UCSD-AML1 (cell line): ENCODE measurements around the gene ITGA6.

Experiments
- DNase-seq: peaks from one replicate; lab custom pipeline; 2025; ENCODE audit not compliant: unreplicated experiment; lab: John Stamatoyannopoulos, UW

The ITGA6 gene

GRCh38 chr2:172464400-172465129 is 37.2 kb downstream of the ITGA6 start:
- DNase-seq: no peak

DNA sequence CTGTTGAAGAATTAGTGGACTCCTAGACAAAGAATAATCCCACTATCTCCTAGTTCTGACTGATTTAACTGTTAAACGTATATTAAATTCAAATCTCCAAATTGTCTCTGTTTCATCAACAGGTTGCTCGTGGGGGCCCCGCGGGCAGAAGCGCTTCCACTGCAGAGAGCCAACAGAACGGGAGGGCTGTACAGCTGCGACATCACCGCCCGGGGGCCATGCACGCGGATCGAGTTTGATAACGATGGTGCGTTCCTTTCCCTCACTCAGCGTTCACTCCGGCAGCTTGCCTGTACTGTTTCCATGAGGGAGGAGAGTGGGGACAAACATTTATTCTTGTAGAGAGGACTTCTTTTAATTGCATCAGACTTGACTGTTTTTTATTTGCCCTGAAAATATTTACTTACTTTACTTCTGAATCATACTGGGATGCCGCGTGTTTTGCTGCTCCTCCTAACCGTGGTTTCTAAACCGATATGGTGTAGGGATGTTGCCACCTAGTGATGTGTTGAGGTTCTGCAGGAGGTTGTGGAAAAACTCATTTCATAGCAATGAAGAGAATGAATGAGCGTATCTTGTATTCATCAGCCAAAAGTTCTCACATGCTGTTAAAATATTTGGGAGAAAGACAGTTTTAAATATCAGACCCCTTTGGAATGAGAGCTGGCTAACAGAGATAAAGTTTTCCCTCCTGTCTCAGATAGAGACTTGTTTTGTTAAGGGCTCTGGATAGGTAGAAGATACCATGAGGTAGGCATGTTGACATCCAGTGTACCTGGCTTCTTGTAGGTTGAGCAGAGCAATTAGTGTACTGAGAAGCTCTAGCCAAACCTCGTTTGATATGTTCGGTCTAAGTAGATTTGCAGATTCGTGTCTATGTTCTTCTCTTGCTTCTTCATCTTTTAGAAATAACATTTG is 38.3 kb downstream of the ITGA6 start:
- DNase-seq: peak; percentile 24

DNA sequence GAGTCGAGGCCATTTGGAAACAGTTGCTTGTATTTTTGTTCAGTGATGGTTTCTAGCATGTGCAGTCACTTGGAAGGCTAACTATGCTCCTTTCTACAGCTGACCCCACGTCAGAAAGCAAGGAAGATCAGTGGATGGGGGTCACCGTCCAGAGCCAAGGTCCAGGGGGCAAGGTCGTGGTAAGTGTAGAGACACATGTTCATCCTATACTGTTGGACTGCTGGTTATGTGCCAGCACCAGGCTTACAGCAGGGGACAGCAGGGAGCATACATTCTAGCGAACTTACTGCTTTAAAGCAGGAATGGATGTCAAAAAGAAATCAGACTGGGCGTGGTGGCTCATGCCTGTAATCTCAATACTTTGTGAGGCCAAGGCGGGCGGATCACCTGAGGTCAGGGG is 40.0 kb downstream of the ITGA6 start:
- DNase-seq: no peak

- no peak for DNase-seq
These were observed 43.9 kb downstream of the ITGA6 start for GRCh38 chr2:172470958-172471922.

DNA sequence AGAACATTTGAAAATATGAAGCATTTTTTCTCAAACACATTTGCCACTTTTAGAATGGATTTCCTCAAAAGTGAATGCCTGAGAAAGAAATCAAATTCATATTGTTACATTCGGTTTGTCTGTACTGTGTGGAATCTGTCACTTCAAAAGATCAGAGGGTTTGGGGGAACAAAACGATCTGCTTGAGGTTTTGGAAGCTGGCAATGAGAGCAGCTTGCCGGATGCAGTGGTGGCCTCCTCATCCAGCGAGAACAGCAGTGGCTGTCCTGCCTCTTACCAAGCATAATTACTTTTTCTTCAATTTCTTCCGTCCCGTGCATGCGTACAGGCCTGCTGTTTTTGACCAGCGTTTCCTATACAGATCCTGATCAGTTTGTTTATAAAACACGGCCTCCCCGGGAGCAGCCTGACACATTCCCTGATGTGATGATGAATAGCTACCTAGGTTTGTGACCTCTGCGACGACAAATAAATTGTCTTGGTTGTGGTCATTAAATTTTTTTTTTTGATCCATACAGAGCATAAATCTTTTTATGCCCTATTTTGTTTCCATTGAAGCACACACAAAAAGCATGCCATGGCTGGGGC is 45.2 kb downstream of the ITGA6 start:
- DNase-seq: no peak

DNA sequence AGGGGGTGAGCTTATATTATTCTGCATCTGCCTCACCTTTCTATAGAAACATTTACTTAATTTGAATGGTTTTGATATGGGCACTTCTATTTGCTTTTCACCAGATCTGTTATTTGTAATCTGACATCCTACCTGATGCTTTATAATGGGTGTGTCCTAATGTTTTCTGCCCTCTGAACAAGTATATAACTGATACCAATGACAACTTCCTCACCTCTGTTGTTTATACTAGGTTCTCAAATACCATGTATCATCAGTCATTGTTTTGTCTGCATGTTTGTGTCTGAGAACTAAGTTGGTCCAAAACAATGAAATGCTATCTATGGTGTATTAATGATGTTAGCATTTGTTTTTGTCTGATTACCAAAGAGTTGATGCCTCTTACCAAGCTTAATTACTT is 45.8 kb downstream of the ITGA6 start:
- no peak for DNase-seq

DNA sequence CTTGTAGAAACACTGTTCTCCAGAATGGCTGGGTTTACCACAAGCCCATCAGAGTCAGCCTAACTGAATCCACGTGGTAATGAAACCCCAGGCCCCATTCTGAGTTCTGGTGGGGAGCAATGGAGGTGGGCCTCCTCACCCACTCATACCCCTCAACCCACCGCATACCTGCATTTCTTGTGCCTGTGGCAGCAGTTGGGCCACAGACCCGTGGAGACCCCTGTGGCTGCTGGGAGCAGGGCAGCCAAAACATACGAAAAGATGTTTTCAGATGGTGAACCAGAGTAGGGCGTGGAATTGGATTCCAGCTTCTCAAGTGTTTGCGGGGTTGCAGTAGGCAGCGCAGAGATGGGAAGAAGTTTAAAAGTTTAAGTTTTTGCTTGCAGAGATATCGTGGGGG is 51.0 kb downstream of the ITGA6 start:
- DNase-seq: no peak

GRCh38 chr2:172480301-172481218 is 53.2 kb downstream of the ITGA6 start:
- DNase-seq: no peak

DNA sequence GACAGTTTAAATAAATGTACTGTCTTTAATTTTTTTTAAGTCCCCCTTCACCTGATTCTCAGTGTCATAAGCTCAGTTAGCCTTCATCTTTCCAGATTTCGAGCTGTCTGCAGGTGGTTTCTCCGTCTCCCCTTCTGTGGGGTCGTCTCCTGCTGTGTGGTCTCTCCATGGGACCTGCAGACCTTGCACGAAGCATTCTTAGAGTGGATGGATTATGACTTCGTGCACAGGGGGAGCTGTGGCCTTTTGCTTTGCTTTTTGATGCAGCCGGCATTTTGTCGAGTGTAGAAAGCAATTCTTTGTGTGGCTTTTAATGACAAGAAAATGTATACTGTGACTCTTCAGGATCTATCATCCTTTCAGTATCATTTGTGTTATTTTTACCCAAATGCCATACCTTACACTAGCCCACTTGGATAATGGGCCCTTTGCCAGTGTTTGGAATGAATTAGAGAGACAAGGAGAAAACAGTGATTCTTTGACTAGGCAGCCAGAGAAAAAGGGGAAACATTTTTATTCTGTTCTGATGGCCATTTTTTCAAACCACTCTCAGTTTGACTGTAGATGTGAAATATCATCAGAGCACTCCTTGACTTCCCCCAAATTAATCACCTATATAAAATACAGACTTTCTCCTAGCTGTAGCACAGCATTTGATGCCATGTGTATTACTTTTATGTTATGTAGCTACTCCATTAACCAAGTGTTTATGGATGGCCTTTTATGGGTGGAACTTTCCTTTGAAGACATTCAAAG is 54.3 kb downstream of the ITGA6 start:
- no peak for DNase-seq

GRCh38 chr2:172484253-172484652 is 56.9 kb downstream of the ITGA6 start:
- no peak for DNase-seq

DNA sequence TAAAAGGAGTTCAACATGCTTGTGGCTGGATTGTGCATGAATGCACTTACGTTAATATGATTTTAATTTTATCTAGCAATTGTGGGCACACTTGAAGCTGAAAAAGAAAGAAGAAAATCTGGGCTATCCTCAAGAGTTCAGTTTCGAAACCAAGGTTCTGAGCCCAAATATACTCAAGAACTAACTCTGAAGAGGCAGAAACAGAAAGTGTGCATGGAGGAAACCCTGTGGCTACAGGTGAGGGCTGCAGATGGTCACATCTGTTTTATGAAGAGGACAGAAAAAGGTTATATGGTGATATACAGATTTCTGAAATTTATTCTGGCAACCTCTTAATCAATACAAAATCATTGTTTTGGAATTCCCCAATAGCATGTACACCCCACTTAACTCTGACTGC is 57.3 kb downstream of the ITGA6 start:
- DNase-seq: no peak

DNA sequence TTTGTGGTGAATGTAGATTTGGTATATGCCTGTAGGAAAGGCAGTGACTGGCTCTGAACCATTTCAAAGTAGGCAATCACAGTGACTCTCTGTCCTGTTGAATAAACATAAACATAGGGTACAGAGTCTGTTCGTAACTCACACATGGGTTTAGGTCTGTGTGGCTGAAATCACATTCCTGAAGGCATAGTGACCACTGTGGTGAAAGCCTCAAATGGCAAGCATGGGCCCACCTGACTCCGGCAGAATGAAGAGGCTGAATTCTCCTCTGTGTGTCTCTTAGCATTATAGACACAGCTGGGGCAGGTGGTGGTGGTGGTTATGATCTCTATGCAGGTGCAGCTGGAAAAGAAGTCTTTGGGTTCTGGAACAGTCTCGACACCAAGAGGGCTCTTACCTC is 61.2 kb downstream of the ITGA6 start:
- no peak for DNase-seq

DNA sequence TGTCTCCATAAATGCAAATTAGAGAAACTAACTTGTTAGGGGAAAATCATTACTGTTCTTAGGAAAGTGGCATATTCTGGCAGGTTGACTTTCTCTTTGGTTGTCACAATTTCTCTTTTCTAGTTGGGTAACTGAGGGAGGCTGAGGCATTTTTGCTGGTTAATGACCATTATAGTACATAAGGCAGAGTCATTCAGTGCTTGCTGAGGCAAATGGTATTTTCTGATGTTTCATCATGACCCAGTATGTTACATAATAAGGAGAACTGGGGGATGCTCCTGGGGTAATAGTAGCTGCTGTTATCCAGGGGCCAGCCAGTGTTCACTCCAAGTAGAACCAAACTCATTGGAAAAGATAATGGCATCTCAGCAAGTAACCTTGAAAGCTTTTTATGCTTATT is 62.3 kb downstream of the ITGA6 start:
- no peak for DNase-seq

- DNase-seq: peak; percentile 16
These were observed 68.8 kb downstream of the ITGA6 start for GRCh38 chr2:172496160-172496608.

DNA sequence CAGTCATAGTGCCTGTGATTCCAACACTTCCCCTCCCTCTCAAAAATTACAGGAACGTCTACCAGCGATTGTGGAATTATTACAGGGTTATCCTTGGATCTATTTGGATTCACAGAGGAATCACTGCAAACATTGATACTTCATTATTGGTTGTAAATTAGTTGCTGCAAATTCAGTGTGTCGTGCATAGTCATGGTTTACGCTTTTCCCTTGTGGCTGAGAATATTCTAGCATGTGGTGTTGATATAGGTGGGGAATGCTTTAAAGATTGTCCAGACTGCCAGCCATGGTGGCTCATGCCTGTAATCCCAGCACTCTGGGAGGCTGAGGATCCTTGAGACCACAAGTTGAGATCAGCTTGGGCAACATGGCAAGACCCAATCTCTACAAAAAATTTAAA is 79.8 kb downstream of the ITGA6 start:
- DNase-seq: no peak

- DNase-seq: no peak
These were observed 82.7 kb downstream of the ITGA6 start for GRCh38 chr2:172510088-172510487.

DNA sequence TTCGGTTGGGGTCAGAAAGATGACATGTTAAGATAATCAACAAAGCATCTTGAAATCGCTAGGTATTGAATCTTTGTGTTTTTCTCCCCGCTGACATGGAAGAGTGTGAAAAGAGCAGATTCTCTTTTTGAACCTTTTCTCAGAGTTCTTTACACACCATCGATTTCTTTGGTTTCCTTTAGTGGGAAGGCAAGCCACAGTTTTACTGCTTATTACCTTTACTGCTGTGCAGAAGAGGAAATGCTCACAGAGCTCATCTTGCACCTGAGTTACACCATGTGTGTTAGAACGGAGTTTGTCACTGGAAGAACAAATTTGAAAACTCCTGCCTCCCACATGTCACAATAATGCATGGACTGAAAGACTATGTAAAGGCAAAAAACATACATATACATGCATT is 83.2 kb downstream of the ITGA6 start:
- DNase-seq: no peak

DNA sequence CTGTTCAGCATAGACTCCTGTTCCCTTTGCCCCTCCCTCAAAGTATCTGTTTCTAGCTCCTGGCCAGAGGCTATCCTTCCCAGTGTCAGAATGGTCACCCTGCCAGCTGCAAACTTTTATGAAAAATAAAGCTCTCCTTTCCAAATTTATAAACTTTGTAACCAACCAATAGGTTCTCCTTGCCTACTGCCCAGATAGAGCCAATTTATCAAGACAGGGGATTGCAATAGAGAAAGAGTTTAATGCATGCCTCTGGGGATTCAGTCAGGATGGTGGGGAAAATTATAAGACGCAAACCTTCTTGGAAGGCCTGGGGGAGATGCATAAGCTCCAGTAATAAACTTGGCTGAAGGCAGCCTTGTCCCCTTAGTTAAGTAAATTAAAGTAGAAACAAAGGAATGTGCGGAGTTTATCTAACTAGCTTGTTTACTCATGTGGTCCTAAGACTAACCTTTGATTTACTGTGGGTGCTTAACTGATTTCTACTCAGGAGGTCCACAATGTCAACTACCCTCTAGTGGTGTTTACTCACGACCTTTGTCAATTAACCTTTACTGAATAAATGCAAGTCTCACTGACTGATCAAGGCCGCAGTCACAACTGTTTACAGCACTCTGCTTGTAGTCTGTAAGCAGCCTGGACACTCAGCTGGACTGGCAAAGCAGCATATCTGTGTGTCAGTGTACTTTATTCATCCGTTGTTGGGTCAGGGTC is 85.6 kb downstream of the ITGA6 start:
- no peak for DNase-seq
